IMR-90 (cell line): Measurements from ENCODE around the gene NPAS2. TPM values are rescaled to one million over a fixed set of nuclear protein-coding genes. Genes with fewer than 3 reads are reported as not detected.
A peak's percentile ranks its signal among the peaks of the same experiment; 100 is the strongest.

Source experiments
- ATAC-seq: fragments of 200-7000 bp; cut with Tn5 transposase; 2 replicates; pipeline ENCODE4 v1.9.1; 2020; ENCODE audit warnings: low read depth, mild to moderate bottlenecking, moderate library complexity
- BruUV-seq: library from RNA; stranded (reverse); fragments of 400-500 nt; replicated peaks from 2 replicates; lab custom pipeline; 2021; lab: Mats Ljungman, UMichigan
- CTCF ChIA-PET: fragments of 300-600 bp; formaldehyde crosslinking; extraction: SDS; loops from one replicate; lab custom pipeline; 2021; ENCODE audit warnings: antibody characterized with exemption; lab: Yijun Ruan, JAX
- POLR2A ChIA-PET: fragments of 300-600 bp; sonication (Branson Sonifier 250); formaldehyde crosslinking; loops from one replicate; lab custom pipeline; 2022; ENCODE audit warnings: antibody characterized with exemption; ENCODE audit not compliant: unreplicated experiment; lab: Charles Lee
- DNase-seq: peaks from one replicate; pipeline ENCODE4 v3.0.0; 2013
- H2AFZ ChIP-seq: replicated peaks from 2 replicates; pipeline ENCODE3; 2013; ENCODE audit warnings: low read length, mild to moderate bottlenecking; ENCODE audit not compliant: poor library complexity
- H2AK5ac ChIP-seq: 2 replicates; pipeline ENCODE4 v1.6.1; 2013; ENCODE audit warnings: low read depth, low read length, inconsistent platforms
- H2AK9ac ChIP-seq: replicated peaks from 2 replicates; pipeline ENCODE3; 2013; ENCODE audit warnings: mild to moderate bottlenecking, low read depth, low read length, moderate library complexity; ENCODE audit not compliant: poor library complexity
- H2BK120ac ChIP-seq: 2 replicates; pipeline ENCODE4 v1.6.1; 2013; ENCODE audit warnings: low read depth, low read length, inconsistent platforms
- H2BK15ac ChIP-seq: 3 replicates; pipeline ENCODE4 v1.6.1; 2013; ENCODE audit warnings: low read depth, low read length, inconsistent platforms
- H2BK20ac ChIP-seq: 2 replicates; pipeline ENCODE4 v1.6.1; 2013; ENCODE audit warnings: low read depth, mild to moderate bottlenecking, inconsistent platforms, low read length, moderate library complexity
- H2BK5ac ChIP-seq: 2 replicates; pipeline ENCODE4 v1.6.1; 2013; ENCODE audit warnings: mild to moderate bottlenecking, low read depth, low read length, inconsistent platforms; ENCODE audit not compliant: poor library complexity, severe bottlenecking
- H3K14ac ChIP-seq: replicated peaks from 2 replicates; pipeline ENCODE4 v1.6.1; 2013; ENCODE audit warnings: low read depth, low read length, inconsistent platforms
- H3K18ac ChIP-seq: 2 replicates; pipeline ENCODE4 v1.6.1; 2013; ENCODE audit warnings: low read depth, low read length, control low read depth
- H3K23ac ChIP-seq: 2 replicates; pipeline ENCODE4 v1.6.1; 2013; ENCODE audit warnings: low read depth, low read length, inconsistent platforms
- H3K27ac ChIP-seq: 2 replicates; pipeline ENCODE4 v1.5.1; 2013; ENCODE audit warnings: mild to moderate bottlenecking, control low read depth, low read length; ENCODE audit not compliant: insufficient read depth
- H3K27me3 ChIP-seq: 2 replicates; pipeline ENCODE4 v1.6.1; 2013; ENCODE audit warnings: low read length; ENCODE audit not compliant: control insufficient read depth, insufficient read depth
- H3K36me3 ChIP-seq: 2 replicates; pipeline ENCODE4 v1.6.1; 2013; ENCODE audit warnings: low read length, mixed read lengths; ENCODE audit not compliant: control insufficient read depth, insufficient read depth
- H3K4ac ChIP-seq: 2 replicates; pipeline ENCODE4 v1.6.1; 2013; ENCODE audit warnings: low read depth, low read length, inconsistent platforms
- H3K4me1 ChIP-seq: 2 replicates; pipeline ENCODE4 v1.6.1; 2013; ENCODE audit warnings: low read length, mixed read lengths; ENCODE audit not compliant: control insufficient read depth, insufficient read depth
- H3K4me2 ChIP-seq: 2 replicates; pipeline ENCODE4 v1.6.1; 2013; ENCODE audit warnings: low read depth, mild to moderate bottlenecking, control low read depth, low read length, moderate library complexity
- H3K4me3 ChIP-seq: 2 replicates; pipeline ENCODE4 v1.5.1; 2013; ENCODE audit warnings: low read depth, mild to moderate bottlenecking, control low read depth, low read length, moderate library complexity; ENCODE audit not compliant: insufficient read depth
- H3K56ac ChIP-seq: 2 replicates; pipeline ENCODE4 v1.6.1; 2013; ENCODE audit warnings: low read length, inconsistent platforms; ENCODE audit not compliant: insufficient read depth; ENCODE audit errors: extremely low read depth
- H3K79me1 ChIP-seq, 2 experiments: 2 replicates each; pipeline ENCODE4 v1.6.1; 2013; ENCODE audit warnings: low read length in 2 of 2, inconsistent platforms in 1 of 2, low read depth in 1 of 2
- H3K9ac ChIP-seq: 2 replicates; pipeline ENCODE4 v1.6.1; 2013; ENCODE audit warnings: low read depth, low read length, control low read depth
- H3K9me1 ChIP-seq: 2 replicates; pipeline ENCODE4 v1.6.1; 2013; ENCODE audit warnings: low read length, inconsistent platforms; ENCODE audit not compliant: insufficient read depth
- H3K9me3 ChIP-seq: 2 replicates; pipeline ENCODE4 v1.6.1; 2013; ENCODE audit warnings: low read length; ENCODE audit not compliant: control insufficient read depth, insufficient read depth
- H4K20me1 ChIP-seq: 2 replicates; pipeline ENCODE4 v1.6.1; 2013; ENCODE audit warnings: low read length, inconsistent platforms; ENCODE audit not compliant: insufficient read depth
- H4K5ac ChIP-seq: 2 replicates; pipeline ENCODE4 v1.6.1; 2013; ENCODE audit warnings: mild to moderate bottlenecking, low read depth, low read length, control low read depth
- H4K8ac ChIP-seq, 2 experiments: 2 replicates each; pipeline ENCODE4 v1.6.1; 2013; ENCODE audit warnings: low read depth in 2 of 2, low read length in 2 of 2, control low read depth in 1 of 2, inconsistent platforms in 1 of 2
- H4K91ac ChIP-seq: 2 replicates; pipeline ENCODE4 v1.6.1; 2013; ENCODE audit warnings: low read depth, low read length, inconsistent platforms; ENCODE audit not compliant: insufficient read depth
- BHLHE40 ChIP-seq: fragments of 150-350 bp; IDR thresholded peaks from 2 replicates; pipeline ENCODE4 v1.6.1; 2016; ENCODE audit warnings: mild to moderate bottlenecking, low read depth, low read length
- CEBPB ChIP-seq: IDR thresholded peaks from 2 replicates; pipeline ENCODE4 v1.6.1; 2012; ENCODE audit warnings: low read depth, low read length, improper control_type of control experiment
- CHD1 ChIP-seq: IDR thresholded peaks from 2 replicates; pipeline ENCODE4 v1.6.1; 2012; ENCODE audit warnings: low read depth, low read length, improper control_type of control experiment
- CTCF ChIP-seq: conservative IDR thresholded peaks from 2 replicates; pipeline ENCODE4 v1.5.1; 2012; ENCODE audit warnings: mild to moderate bottlenecking, low read depth, low read length, improper control_type of control experiment
- ELK1 ChIP-seq: fragments of 150-350 bp; IDR thresholded peaks from 2 replicates; pipeline ENCODE4 v1.6.1; 2016; ENCODE audit warnings: low read depth, mild to moderate bottlenecking, low read length, moderate library complexity, borderline replicate concordance
- FOS ChIP-seq: fragments of 150-350 bp; IDR thresholded peaks from 2 replicates; pipeline ENCODE4 v1.6.1; 2016; ENCODE audit warnings: low read depth, low read length
- MAFK ChIP-seq: IDR thresholded peaks from 2 replicates; pipeline ENCODE4 v1.6.1; 2012; ENCODE audit warnings: low read depth, low read length, improper control_type of control experiment
- MAZ ChIP-seq: IDR thresholded peaks from 2 replicates; pipeline ENCODE4 v1.6.1; 2012; ENCODE audit warnings: low read depth, mild to moderate bottlenecking, low read length, improper control_type of control experiment, moderate library complexity, borderline replicate concordance
- MXI1 ChIP-seq: IDR thresholded peaks from 2 replicates; pipeline ENCODE4 v1.6.1; 2012; ENCODE audit warnings: low read depth, mild to moderate bottlenecking, low read length, moderate library complexity, borderline replicate concordance
- NFE2L2 ChIP-seq: fragments of 150-350 bp; IDR thresholded peaks from 2 replicates; pipeline ENCODE4 v1.6.1; 2016; ENCODE audit warnings: low read depth, mild to moderate bottlenecking, low read length
- POLR2A ChIP-seq: IDR thresholded peaks from 2 replicates; pipeline ENCODE4 v1.6.1; 2012; ENCODE audit warnings: mild to moderate bottlenecking, low read depth, low read length
- RAD21 ChIP-seq: IDR thresholded peaks from 2 replicates; pipeline ENCODE4 v1.6.1; 2012; ENCODE audit warnings: low read length, improper control_type of control experiment
- RCOR1 ChIP-seq: IDR thresholded peaks from 2 replicates; pipeline ENCODE4 v1.6.1; 2012; ENCODE audit warnings: mild to moderate bottlenecking, low read length, improper control_type of control experiment; ENCODE audit not compliant: insufficient replicate concordance
- RFX5 ChIP-seq: IDR thresholded peaks from 2 replicates; pipeline ENCODE4 v1.8.0; 2012; ENCODE audit warnings: low read depth, mild to moderate bottlenecking, low read length, moderate library complexity
- SMC3 ChIP-seq: fragments of 150-350 bp; IDR thresholded peaks from 2 replicates; pipeline ENCODE4 v1.6.1; 2016; ENCODE audit warnings: low read depth, mild to moderate bottlenecking, antibody characterized with exemption, low read length, moderate library complexity
- USF2 ChIP-seq: fragments of 150-350 bp; IDR thresholded peaks from 2 replicates; pipeline ENCODE4 v1.6.1; 2017; ENCODE audit warnings: mild to moderate bottlenecking, antibody characterized with exemption, low read length, low read depth
- WGBS, 2 experiments: methylation state at CpG; one replicate each; pipeline versions ENCODE4 v1.1.5 to v1.1.7; 2013; ENCODE audit warnings: missing lambda C conversion rate in 2 of 2; ENCODE audit not compliant: insufficient read length in 1 of 2; ENCODE audit errors: extremely low coverage in 2 of 2; 5-methylcytosine and 5-hydroxymethylcytosine counted together
- dilution Hi-C: fragments of 300-500 bp; cut with HindIII; formaldehyde crosslinking; loops from one replicate; pipeline ENCODE4 v1.14.3; 2018; ENCODE audit warnings: low sequenced_read_pairs; ENCODE audit not compliant: unreplicated experiment
- in situ Hi-C: fragments of 300-500 bp; cut with MboI; formaldehyde crosslinking; loops from 3 replicates; pipeline ENCODE4 v1.14.3; 2019; ENCODE audit warnings: low sequenced_read_pairs, inconsistent platforms, mixed read lengths
- intact Hi-C: fragments of 100-400 bp; cut with micrococcal nuclease; formaldehyde crosslinking; loops from 2 replicates; pipeline ENCODE4 v1.10.0; 2022
- polyA plus RNA-seq, 3 experiments: library from polyadenylated mRNA; depleted of rRNA; stranded (reverse); fragments of >200 nt; gene quantifications; 2 replicates each; pipeline ENCODE4 v1.2.3, GENCODE V29; 2012; ENCODE audit warnings: low replicate concordance in 1 of 3
- total RNA-seq: library from RNA; depleted of rRNA; stranded (reverse); fragments of >200 nt; gene quantifications from 2 replicates; pipeline ENCODE4 v1.2.3, GENCODE V29; 2012

Gene NPAS2
- total and polyA plus RNA-seq, 2 of the 4 experiments (the other 2 are of a cell fraction): 5.2 to 14.8 TPM

GRCh38 chr2:100833331-100833730 is 13.4 kb downstream of the NPAS2 start:
- Histone ChIP-seq H3K4me2 (no peak overlapping the region), H2BK15ac (no peak overlapping the region), H2AFZ (no peak overlapping the region), H3K27ac (no peak overlapping the region), H3K36me3 (peaks cover 2% of the 10 kb centered on the region; the same call in 1 of the 2 replicates), H2AK5ac (no peak overlapping the region), H2BK20ac (no peak overlapping the region), H3K4me1 (peaks cover 10% of the 10 kb centered on the region), H4K91ac (no peak overlapping the region), H4K5ac (no peak overlapping the region), H4K8ac (no peak overlapping the region), H3K27me3 (no peaks in the 10 kb centered on the region), H2AK9ac (no peak overlapping the region), H3K9me3 (no peaks in the 10 kb centered on the region), H3K4ac (no peak overlapping the region), H3K56ac (no peak overlapping the region), H2BK5ac (no peak overlapping the region), H2BK120ac (no peak overlapping the region), H3K79me1 (peaks cover 33 to 47% of the 10 kb centered on the region in 2 experiments), H3K14ac (0 out of 2 replicates have a peak overlapping the region, but pooled peaks have one; percentile 38), H3K23ac (no peak overlapping the region), H3K9me1 (peaks cover 11% of the 10 kb centered on the region; the same call in 1 of the 2 replicates), H4K20me1 (peaks cover 35% of the 10 kb centered on the region; the same call in 1 of the 2 replicates), H3K18ac (no peak overlapping the region), H3K4me3 (no peak overlapping the region), H3K9ac (no peak overlapping the region)
- BruUV-seq: no TSS peak
- TF ChIP-seq ELK1 (no peak), CTCF (no peak), CHD1 (no peak), BHLHE40 (no peak), MAFK (no peak), SMC3 (no peak), RAD21 (no peak), CEBPB (no peak), FOS (no peak), MXI1 (no peak), USF2 (no peak), RFX5 (no peak), NFE2L2 (no peak), RCOR1 (no peak), POLR2A (no peak), MAZ (no peak)
- CTCF ChIA-PET: no interaction called here
- no CpG with 5 or more reads among the region's 1 CpG for WGBS, 2 experiments
- no peak for ATAC-seq
- dilution Hi-C loops (no loop called here), in situ Hi-C loops (no loop called here), intact Hi-C loops (no loop called here)
- DNase-seq: no peak
- POLR2A ChIA-PET: interaction anchor here (0.5 kb wide), 1 partner anchor 157 kb away, joined by 3 read pairs; no protein-coding TSS in a partner anchor
